ENCODE results near the gene SYNGR2. TPM values are rescaled to one million over a fixed set of nuclear protein-coding genes. Genes with fewer than 3 reads are reported as not detected.
"Not testable (repeated sequence)": the region's sequence is repeated elsewhere in the genome, so short reads cannot be mapped to it uniquely, and the experiment has no call there.

Gene SYNGR2
- total RNA-seq, 1 donor from 2014 or later: 19.3 TPM

DNA sequence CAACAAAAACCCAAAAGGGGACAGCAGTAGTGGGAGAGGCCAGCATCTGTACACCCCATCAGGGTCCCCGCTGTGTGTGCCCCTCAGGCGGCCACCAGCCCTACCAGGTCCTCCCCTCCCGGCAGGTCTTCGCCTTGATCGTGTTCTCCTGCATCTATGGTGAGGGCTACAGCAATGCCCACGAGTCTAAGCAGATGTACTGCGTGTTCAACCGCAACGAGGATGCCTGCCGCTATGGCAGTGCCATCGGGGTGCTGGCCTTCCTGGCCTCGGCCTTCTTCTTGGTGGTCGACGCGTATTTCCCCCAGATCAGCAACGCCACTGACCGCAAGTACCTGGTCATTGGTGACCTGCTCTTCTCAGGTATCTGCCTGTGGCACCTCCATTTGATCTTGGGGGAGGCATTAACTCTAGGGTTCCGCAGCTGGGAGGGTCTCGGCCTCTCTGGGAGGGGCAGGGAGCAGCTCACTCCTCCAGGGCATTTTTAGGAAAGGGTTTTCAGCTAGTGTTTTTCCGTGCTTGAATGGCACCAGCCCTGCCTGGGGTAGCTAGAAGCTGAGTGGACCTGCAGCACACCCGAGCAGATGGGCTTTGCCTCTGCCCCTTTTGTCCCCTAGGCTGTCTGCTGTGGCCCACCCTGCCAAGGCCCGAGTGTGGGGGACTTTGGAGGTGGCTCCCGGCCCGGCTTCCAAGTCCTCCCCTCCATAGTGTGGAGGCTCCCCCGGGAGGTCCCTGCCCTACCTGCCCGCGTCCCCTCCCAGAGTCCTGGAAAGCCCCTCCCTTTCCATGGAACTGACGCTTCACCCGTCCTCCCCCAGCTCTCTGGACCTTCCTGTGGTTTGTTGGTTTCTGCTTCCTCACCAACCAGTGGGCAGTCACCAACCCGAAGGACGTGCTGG lies 2.6 kb downstream of the SYNGR2 start:
- Mint-ChIP-seq H3K27me3 (ENCODE audit: low read depth) (no peaks in the 10 kb centered on the region), H3K4me3 (peak overlapping the region; percentile 86), H3K9me3 (no peaks in the 10 kb centered on the region), H3K4me1 (peaks cover 13% of the 10 kb centered on the region), H3K36me3 (ENCODE audit: low read depth) (no peaks in the 10 kb centered on the region), H3K27ac (ENCODE audit: unreplicated experiment) (no peak overlapping the region)
- DNase-seq (ENCODE audit: low read depth, low spot score): no peak
- no peak for TF ChIP-seq CTCF (conservative IDR thresholded peaks at IDR 0.05)

- peaks cover 13% of the 10 kb centered on the region for H3K4me1 Mint-ChIP-seq
- H3K27ac Mint-ChIP-seq (ENCODE audit: unreplicated experiment); DNase-seq (ENCODE audit: low read depth, low spot score); H3K9me3 Mint-ChIP-seq; H3K27me3 Mint-ChIP-seq (ENCODE audit: low read depth); H3K36me3 Mint-ChIP-seq (ENCODE audit: low read depth): not testable (repeated sequence)
- H3K4me3 Mint-ChIP-seq: peak overlapping the region; percentile 72
These were observed 3.3 kb downstream of the SYNGR2 start for GRCh38 chr17:78171591-78172248.

DNA sequence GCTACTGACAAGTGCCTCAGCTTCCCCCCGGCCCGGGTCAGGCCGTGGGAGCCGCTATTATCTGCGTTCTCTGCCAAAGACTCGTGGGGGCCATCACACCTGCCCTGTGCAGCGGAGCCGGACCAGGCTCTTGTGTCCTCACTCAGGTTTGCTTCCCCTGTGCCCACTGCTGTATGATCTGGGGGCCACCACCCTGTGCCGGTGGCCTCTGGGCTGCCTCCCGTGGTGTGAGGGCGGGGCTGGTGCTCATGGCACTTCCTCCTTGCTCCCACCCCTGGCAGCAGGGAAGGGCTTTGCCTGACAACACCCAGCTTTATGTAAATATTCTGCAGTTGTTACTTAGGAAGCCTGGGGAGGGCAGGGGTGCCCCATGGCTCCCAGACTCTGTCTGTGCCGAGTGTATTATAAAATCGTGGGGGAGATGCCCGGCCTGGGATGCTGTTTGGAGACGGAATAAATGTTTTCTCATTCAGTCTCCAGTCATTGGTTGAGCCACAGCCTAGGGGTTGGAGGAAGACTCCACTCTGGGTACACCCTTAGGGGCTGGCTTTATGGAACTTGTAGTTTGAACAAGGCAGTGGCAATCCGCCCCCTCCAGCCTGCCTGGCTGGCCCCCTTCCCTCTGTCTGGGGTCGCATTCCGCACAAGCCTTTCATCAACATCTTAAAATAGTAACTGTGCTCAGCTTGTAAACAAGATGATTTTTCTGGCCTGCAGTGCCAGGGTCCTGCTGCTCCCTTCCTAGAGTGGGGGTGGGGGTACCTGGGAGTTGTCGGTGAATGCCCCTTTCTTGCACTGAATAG lies 4.1 kb downstream of the SYNGR2 start:
- no peaks in the 10 kb centered on the region for H3K9me3 Mint-ChIP-seq
- no peak for TF ChIP-seq CTCF (conservative IDR thresholded peaks at IDR 0.05)
- no peak for DNase-seq (ENCODE audit: low read depth, low spot score)
- peaks cover 13% of the 10 kb centered on the region for H3K4me1 Mint-ChIP-seq
- no peaks in the 10 kb centered on the region for H3K27me3 Mint-ChIP-seq (ENCODE audit: low read depth)
- H3K27ac Mint-ChIP-seq (ENCODE audit: unreplicated experiment): no peak overlapping the region
- H3K36me3 Mint-ChIP-seq (ENCODE audit: low read depth): peaks cover 4% of the 10 kb centered on the region
- peak overlapping the region; percentile 72 for H3K4me3 Mint-ChIP-seq

DNA sequence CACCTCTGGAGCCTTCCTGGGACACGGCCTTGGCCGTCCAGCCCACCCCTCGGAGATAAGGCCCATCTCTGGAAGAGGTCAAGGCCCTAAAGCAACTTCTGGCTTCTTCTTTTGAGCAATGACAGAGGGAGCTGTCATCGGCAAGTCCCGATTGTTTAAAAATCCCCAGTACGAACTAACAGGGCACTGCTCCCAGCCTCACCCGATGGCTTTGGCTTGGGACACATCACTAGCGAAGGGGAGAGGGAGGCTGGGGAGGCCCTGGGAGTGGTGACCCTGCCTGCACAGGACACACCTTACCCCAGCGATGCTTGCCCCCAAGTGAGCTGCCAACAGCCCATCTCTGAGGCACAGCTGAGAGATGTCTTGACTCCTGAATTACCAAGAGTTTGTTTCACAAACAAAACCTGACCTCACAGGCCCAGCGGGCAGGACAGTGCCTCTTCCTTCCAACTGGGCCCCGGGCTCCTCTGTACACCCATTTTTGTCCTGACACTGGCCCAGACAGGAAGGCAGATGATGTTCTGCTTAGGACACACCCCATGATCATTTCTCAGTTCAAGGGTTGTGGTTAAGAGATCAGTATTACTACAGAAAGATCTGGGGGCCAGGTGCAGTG lies 4.8 kb downstream of the SYNGR2 start:
- Mint-ChIP-seq H3K27ac (ENCODE audit: unreplicated experiment) (peak overlapping the region; percentile 71), H3K9me3 (no peaks in the 10 kb centered on the region), H3K4me3 (peak overlapping the region; percentile 72), H3K4me1 (peaks cover 13% of the 10 kb centered on the region), H3K36me3 (ENCODE audit: low read depth) (peaks cover 4% of the 10 kb centered on the region), H3K27me3 (ENCODE audit: low read depth) (no peaks in the 10 kb centered on the region)
- DNase-seq (ENCODE audit: low read depth, low spot score): no peak
- TF ChIP-seq CTCF (conservative IDR thresholded peaks at IDR 0.05): no peak

DNA sequence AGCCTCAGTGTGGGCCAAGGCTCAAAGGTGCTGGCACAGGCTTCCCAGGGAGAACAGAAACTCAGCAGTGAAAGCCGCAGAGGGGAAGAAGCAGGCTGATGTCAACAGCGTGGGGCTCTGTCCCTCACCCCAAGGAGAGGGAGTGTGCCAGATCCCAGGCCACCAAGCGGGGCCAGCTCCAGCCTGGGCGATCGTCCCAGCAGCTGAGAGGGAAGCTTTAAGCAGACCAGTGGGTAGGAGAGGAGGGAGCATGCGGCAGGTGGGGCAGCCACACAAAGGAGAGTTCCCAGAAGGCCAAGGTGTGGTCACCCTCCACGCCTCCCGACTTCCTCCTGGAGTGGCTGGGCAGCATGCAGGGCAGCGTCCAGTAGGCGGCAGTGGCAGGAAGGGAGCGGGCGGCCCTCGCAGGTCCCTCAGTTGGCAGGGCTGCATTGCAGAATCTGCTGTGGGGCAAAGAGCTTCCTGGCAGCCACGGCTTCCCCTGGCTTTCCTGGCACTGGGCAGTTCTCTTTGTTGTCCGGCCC lies 6.0 kb downstream of the SYNGR2 start:
- no peak for TF ChIP-seq CTCF (conservative IDR thresholded peaks at IDR 0.05)
- Mint-ChIP-seq H3K4me1 (peaks cover 13% of the 10 kb centered on the region), H3K9me3 (no peaks in the 10 kb centered on the region), H3K4me3 (peak overlapping the region; percentile 49), H3K27ac (ENCODE audit: unreplicated experiment) (no peak overlapping the region), H3K36me3 (ENCODE audit: low read depth) (peaks cover 10% of the 10 kb centered on the region), H3K27me3 (ENCODE audit: low read depth) (no peaks in the 10 kb centered on the region)
- DNase-seq (ENCODE audit: low read depth, low spot score): no peak

Data from neural crest cell (in vitro differentiated cells).